GM11168 (cell line): Measurements from ENCODE around the gene USP12.

Experiments used
- in situ Hi-C: fragments of 300-500 bp; cut with MboI; formaldehyde crosslinking; loops from one replicate; pipeline ENCODE4 v1.12.0; 2022; ENCODE audit warnings: low sequenced_read_pairs; ENCODE audit not compliant: unreplicated experiment

The USP12 gene

GRCh38 chr13:27047081-27047480, 124.5 kb downstream of the USP12 start:
- in situ Hi-C loops: no loop called here

GRCh38 chr13:27044837-27045570, 126.6 kb downstream of the USP12 start:
- in situ Hi-C loops: no loop called here

GRCh38 chr13:27043013-27043412, 128.6 kb downstream of the USP12 start:
- in situ Hi-C loops: no loop called here

GRCh38 chr13:27041341-27041740, 130.3 kb downstream of the USP12 start:
- in situ Hi-C loops: no loop called here

GRCh38 chr13:27040826-27041108, 130.8 kb downstream of the USP12 start:
- in situ Hi-C loops: no loop called here

GRCh38 chr13:27039171-27039701, 132.4 kb downstream of the USP12 start:
- in situ Hi-C loops: no loop called here

- in situ Hi-C loops: no loop called here
Measured at GRCh38 chr13:27038323-27038722, 133.3 kb downstream of the USP12 start.

- in situ Hi-C loops: no loop called here
Measured at GRCh38 chr13:27037571-27037970, 134.0 kb downstream of the USP12 start.

GRCh38 chr13:27037171-27037570, 134.4 kb downstream of the USP12 start:
- in situ Hi-C loops: no loop called here

- in situ Hi-C loops: no loop called here
Measured at GRCh38 chr13:27036236-27036981, 135.2 kb downstream of the USP12 start.

GRCh38 chr13:27035892-27036235, 135.7 kb downstream of the USP12 start:
- in situ Hi-C loops: no loop called here

- in situ Hi-C loops: no loop called here
Measured at GRCh38 chr13:27034678-27035111, 136.9 kb downstream of the USP12 start.

- in situ Hi-C loops: no loop called here
Measured at GRCh38 chr13:27028683-27029480, 142.7 kb downstream of the USP12 start.

- in situ Hi-C loops: no loop called here
Measured at GRCh38 chr13:27027086-27027667, 144.4 kb downstream of the USP12 start.

GRCh38 chr13:27026396-27026795, 145.2 kb downstream of the USP12 start:
- in situ Hi-C loops: no loop called here

- in situ Hi-C loops: no loop called here
Measured at GRCh38 chr13:27024776-27025492, 146.7 kb downstream of the USP12 start.

- in situ Hi-C loops: no loop called here
Measured at GRCh38 chr13:27024074-27024461, 147.5 kb downstream of the USP12 start.

GRCh38 chr13:27023385-27024073, 148.1 kb downstream of the USP12 start:
- in situ Hi-C loops: no loop called here

GRCh38 chr13:27022571-27023311, 148.9 kb downstream of the USP12 start:
- in situ Hi-C loops: no loop called here
